Parathyroid adenoma (tissue), 2 donors: ENCODE data around the gene CCP110.

Source experiments
- H2AFZ ChIP-seq: fragments of 300-600 bp; sonication (generic); one replicate; pipeline ENCODE4 v1.7.0; 2017; ENCODE audit warnings: antibody characterized with exemption, mild to moderate bottlenecking
- H3K27ac ChIP-seq: fragments of 300-600 bp; sonication (generic); one replicate; pipeline ENCODE4 v1.7.0; 2017
- H3K27me3 ChIP-seq: fragments of 300-600 bp; sonication (generic); one replicate; pipeline ENCODE4 v1.7.0; 2017; ENCODE audit warnings: low read length; ENCODE audit not compliant: control insufficient read depth, insufficient read depth
- H3K36me3 ChIP-seq: fragments of 300-600 bp; sonication (generic); one replicate; pipeline ENCODE4 v1.7.0; 2017; ENCODE audit warnings: low read length; ENCODE audit not compliant: control insufficient read depth, insufficient read depth
- H3K4me1 ChIP-seq: fragments of 300-600 bp; sonication (generic); one replicate; pipeline ENCODE4 v1.7.0; 2017; ENCODE audit warnings: control low read depth
- H3K4me2 ChIP-seq: fragments of 300-600 bp; sonication (generic); one replicate; pipeline ENCODE4 v1.7.0; 2017; ENCODE audit warnings: low read length
- H3K4me3 ChIP-seq: fragments of 300-600 bp; sonication (generic); one replicate; pipeline ENCODE4 v1.7.0; 2017; ENCODE audit warnings: low read depth, low read length
- H3K79me2 ChIP-seq: fragments of 300-600 bp; sonication (generic); one replicate; pipeline ENCODE4 v1.7.0; 2017; ENCODE audit warnings: control low read depth
- H3K9ac ChIP-seq: fragments of 300-600 bp; sonication (generic); one replicate; pipeline ENCODE4 v1.7.0; 2017; ENCODE audit warnings: mild to moderate bottlenecking
- H3K9me3 ChIP-seq: fragments of 300-600 bp; sonication (generic); one replicate; pipeline ENCODE4 v1.7.0; 2017; ENCODE audit warnings: low read length; ENCODE audit not compliant: control insufficient read depth
- TF ChIP-seq, protein P1 (sequence below): fragments of 300-600 bp; sonication (generic); IDR thresholded peaks from one replicate; pipeline ENCODE4 v1.7.0; 2017; ENCODE audit warnings: antibody characterized with exemption, mild to moderate bottlenecking
- donor health status: primary hyperparathyroidism.

CCP110 gene

DNA sequence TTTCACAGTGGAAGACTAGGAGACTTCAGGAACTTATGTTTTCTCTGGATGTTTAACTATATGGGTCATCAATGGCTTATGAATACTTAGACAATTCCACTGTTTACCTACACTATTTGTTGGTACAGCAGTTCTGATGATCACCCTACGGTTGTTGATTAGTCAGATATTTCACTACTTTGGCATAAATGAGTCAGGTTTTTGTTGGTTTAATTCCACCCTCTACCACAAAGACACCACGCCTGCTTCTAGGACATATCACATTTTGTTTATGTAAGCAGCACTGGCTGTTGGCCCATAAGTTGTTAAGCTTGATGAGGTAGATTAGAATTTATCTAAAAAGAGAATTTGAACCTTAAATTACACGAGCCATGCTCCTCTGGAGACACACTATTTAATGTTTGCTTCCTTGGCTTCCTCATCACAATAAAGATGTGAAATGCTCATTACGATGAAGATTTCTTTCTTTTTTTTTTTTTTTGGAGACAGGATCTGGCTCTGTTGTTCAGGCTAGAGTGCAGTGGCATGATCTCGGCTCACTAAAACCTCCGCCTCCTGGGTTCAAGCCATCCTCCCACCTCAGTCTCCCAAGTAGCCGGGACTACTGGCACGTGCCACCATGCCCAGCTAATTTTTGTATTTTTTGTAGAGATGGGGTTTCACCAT, 6.2 kb upstream of the CCP110 start:
- Histone ChIP-seq H2AFZ (no peak overlapping the region), H3K27ac (no peak overlapping the region), H3K4me2 (peak overlapping the region; percentile 52), H3K27me3 (no peaks in the 10 kb centered on the region), H3K4me3 (peak overlapping the region; percentile 33), H3K36me3 (no peaks in the 10 kb centered on the region), H3K4me1 (peaks cover 12% of the 10 kb centered on the region), H3K79me2 (peaks cover 24% of the 10 kb centered on the region), H3K9ac (no peak overlapping the region), H3K9me3 (no peaks in the 10 kb centered on the region)
- TF ChIP-seq, protein P1, sequence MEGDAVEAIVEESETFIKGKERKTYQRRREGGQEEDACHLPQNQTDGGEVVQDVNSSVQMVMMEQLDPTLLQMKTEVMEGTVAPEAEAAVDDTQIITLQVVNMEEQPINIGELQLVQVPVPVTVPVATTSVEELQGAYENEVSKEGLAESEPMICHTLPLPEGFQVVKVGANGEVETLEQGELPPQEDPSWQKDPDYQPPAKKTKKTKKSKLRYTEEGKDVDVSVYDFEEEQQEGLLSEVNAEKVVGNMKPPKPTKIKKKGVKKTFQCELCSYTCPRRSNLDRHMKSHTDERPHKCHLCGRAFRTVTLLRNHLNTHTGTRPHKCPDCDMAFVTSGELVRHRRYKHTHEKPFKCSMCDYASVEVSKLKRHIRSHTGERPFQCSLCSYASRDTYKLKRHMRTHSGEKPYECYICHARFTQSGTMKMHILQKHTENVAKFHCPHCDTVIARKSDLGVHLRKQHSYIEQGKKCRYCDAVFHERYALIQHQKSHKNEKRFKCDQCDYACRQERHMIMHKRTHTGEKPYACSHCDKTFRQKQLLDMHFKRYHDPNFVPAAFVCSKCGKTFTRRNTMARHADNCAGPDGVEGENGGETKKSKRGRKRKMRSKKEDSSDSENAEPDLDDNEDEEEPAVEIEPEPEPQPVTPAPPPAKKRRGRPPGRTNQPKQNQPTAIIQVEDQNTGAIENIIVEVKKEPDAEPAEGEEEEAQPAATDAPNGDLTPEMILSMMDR = no peak

DNA sequence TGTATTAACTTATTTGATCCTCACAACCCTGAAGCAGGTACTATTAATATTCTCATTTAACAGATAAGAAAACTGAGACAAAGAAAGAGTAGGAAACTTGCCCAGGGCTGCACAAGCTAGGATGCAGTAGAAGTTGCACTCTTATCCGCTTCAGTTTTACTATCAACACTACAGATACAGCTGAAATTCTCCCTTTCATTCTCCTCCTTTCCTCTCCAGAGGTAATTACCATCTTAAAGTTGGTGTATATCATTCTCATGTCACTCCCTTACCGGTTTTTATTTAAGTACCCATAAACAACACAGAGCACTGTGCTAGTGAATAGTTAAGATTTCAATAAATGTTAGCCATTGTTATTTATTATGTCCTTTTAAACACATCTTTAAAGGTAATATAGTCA, 5.4 kb upstream of the CCP110 start:
- Histone ChIP-seq H3K36me3 (no peaks in the 10 kb centered on the region), H2AFZ (no peak overlapping the region), H3K9me3 (no peaks in the 10 kb centered on the region), H3K27me3 (no peaks in the 10 kb centered on the region), H3K4me1 (peaks cover 17% of the 10 kb centered on the region), H3K27ac (no peak overlapping the region), H3K79me2 (peaks cover 24% of the 10 kb centered on the region), H3K4me2 (peak overlapping the region; percentile 9), H3K9ac (no peak overlapping the region), H3K4me3 (no peak overlapping the region)
- TF ChIP-seq, protein P1 = no peak

DNA sequence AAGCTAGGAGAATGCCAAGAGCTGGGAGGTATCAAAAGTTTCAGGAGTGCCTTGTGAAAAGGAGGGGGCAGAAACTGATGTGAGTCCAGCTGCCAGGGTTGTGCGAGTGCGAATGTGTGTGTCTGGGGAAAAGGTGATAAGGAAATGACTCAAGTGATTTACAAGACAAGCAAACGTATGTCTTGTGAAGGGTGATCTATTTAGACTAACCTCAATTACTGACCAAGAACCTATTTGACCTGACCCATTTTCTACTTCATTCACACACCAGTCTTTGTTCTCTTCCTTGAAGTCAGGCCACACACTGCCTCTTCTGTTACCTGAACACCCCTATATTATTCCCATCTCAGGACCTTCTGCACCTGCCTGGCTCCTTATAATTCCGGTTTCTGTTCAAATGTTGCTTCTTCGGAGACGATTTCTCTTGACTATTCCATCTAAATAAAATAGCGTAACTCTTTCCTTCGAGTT, 2.8 kb upstream of the CCP110 start:
- Histone ChIP-seq H3K4me3 (peak overlapping the region; percentile 76), H2AFZ (peak overlapping the region; percentile 82), H3K9ac (peak overlapping the region; percentile 53), H3K27ac (peak overlapping the region; percentile 88), H3K4me1 (peaks cover 17% of the 10 kb centered on the region), H3K27me3 (no peaks in the 10 kb centered on the region), H3K36me3 (no peaks in the 10 kb centered on the region), H3K79me2 (peaks cover 20% of the 10 kb centered on the region), H3K9me3 (no peaks in the 10 kb centered on the region), H3K4me2 (peak overlapping the region; percentile 89)
- TF ChIP-seq, protein P1 = no peak

DNA sequence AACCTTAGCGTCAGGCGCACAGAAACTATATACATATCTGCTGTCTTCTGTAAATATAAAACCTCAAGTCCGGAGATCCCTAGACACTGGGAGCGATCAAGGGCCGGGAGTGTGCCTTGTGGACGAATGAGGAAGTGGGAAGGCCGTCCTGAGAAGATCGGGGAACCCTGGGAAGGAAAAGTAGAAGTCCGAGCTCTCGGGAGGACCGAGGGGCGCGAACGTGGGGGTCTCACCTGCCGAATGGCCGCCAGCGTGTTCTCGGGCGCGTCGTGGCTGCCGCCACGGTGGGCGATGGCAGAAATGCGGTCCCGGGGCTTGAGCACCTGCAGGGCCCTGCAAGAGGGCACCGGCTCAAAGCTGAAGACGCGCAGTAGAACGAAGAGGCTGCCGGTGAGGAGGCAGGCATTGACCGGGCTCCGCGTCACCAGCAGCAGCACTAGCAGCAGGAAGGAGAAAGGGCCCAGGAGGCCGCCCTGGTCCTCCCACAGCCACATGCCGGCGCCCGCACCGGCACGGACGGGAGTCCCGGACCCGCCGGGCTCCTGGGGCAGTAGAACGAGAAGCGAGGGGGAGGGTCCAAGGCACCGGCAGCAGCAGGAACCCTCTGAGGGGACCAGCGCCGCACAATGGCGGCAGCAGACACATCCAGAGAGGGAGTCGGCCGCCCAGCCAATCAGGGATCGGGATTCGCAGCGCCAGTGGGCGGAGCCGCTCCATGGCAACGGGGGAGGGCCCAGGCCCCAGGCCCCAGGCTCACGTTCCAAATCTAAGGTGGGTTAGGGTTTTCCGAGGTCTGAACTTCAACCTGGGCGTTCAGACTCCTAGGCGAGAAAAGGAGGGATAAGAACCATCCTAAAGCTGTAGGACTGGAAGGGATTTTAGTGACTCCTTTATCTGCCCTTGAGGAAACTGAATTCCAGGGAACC, 2.0 kb upstream of the CCP110 start, which contains the start of gene GDE1:
TSS of gene GDE1 (minus strand) at position 628 of the 926 bp plus-strand sequence. CDS start at position 494, 134 bp downstream.
- Histone ChIP-seq H3K27ac (peak within 1 kb of the TSS; percentile 88), H3K27me3 (no peaks in the 10 kb centered on the region), H3K9ac (peak within 1 kb of the TSS; percentile 53), H3K4me1 (peaks cover 17% of the 10 kb centered on the region), H3K4me3 (peak within 1 kb of the TSS; percentile 76), H2AFZ (peak within 1 kb of the TSS; percentile 82), H3K36me3 (no peaks in the 10 kb centered on the region), H3K79me2 (peaks cover 18% of the 10 kb centered on the region), H3K9me3 (no peaks in the 10 kb centered on the region), H3K4me2 (peak within 1 kb of the TSS; percentile 89)
- TF ChIP-seq, protein P1 = peak; percentile 52
